ENCODE data around the gene GALNT15.

Gene GALNT15

GRCh38 chr3:16168211-16168610 is 6.3 kb upstream of the GALNT15 start:
- DNase-seq (ENCODE audit: low read depth in 2 of 2), result no peak

- no peak for DNase-seq (ENCODE audit: low read depth in 2 of 2)
Measured at GRCh38 chr3:16171009-16171408, 3.5 kb upstream of the GALNT15 start.

GRCh38 chr3:16171825-16172224 is 2.7 kb upstream of the GALNT15 start:
- no peak for DNase-seq (ENCODE audit: low read depth in 2 of 2)

- DNase-seq (ENCODE audit: low read depth in 2 of 2), result no peak
Measured at GRCh38 chr3:16173283-16174025, 1.0 kb upstream of the GALNT15 start.

- DNase-seq (ENCODE audit: low read depth in 2 of 2), result no peak
Measured at GRCh38 chr3:16174026-16174355, 489 bp upstream of the GALNT15 start.

- DNase-seq (ENCODE audit: low read depth in 2 of 2), result no peak
Measured at GRCh38 chr3:16174976-16175901, 759 bp downstream of the GALNT15 start.

- no peak for DNase-seq (ENCODE audit: low read depth in 2 of 2)
Measured at GRCh38 chr3:16176391-16177030, 2.0 kb downstream of the GALNT15 start.

- DNase-seq (ENCODE audit: low read depth in 2 of 2), result no peak
Measured at GRCh38 chr3:16177382-16177781, 2.9 kb downstream of the GALNT15 start.

GRCh38 chr3:16177962-16178627 is 3.6 kb downstream of the GALNT15 start:
- peak; percentile 45 to 48 for DNase-seq (ENCODE audit: low read depth in 2 of 2)

GRCh38 chr3:16178628-16178988 is 4.1 kb downstream of the GALNT15 start:
- no peak for DNase-seq (ENCODE audit: low read depth in 2 of 2)

GRCh38 chr3:16179261-16179660 is 4.8 kb downstream of the GALNT15 start:
- no peak for DNase-seq (ENCODE audit: low read depth in 2 of 2)

- no peak for DNase-seq (ENCODE audit: low read depth in 2 of 2)
Measured at GRCh38 chr3:16179771-16180736, 5.6 kb downstream of the GALNT15 start.

- no peak for DNase-seq (ENCODE audit: low read depth in 2 of 2)
Measured at GRCh38 chr3:16180737-16181134, 6.3 kb downstream of the GALNT15 start.

GRCh38 chr3:16181361-16181760 is 6.9 kb downstream of the GALNT15 start:
- DNase-seq (ENCODE audit: low read depth in 2 of 2), result no peak

- DNase-seq (ENCODE audit: low read depth in 2 of 2), result no peak
Measured at GRCh38 chr3:16182183-16182582, 7.7 kb downstream of the GALNT15 start.

GRCh38 chr3:16182612-16183011 is 8.1 kb downstream of the GALNT15 start:
- no peak for DNase-seq (ENCODE audit: low read depth in 2 of 2)

- no peak for DNase-seq (ENCODE audit: low read depth in 2 of 2)
Measured at GRCh38 chr3:16183082-16183481, 8.6 kb downstream of the GALNT15 start.

- no peak for DNase-seq (ENCODE audit: low read depth in 2 of 2)
Measured at GRCh38 chr3:16183601-16184270, 9.3 kb downstream of the GALNT15 start.

- no peak for DNase-seq (ENCODE audit: low read depth in 2 of 2)
Measured at GRCh38 chr3:16186086-16186485, 11.6 kb downstream of the GALNT15 start.

GRCh38 chr3:16186565-16186964 is 12.1 kb downstream of the GALNT15 start:
- no peak for DNase-seq (ENCODE audit: low read depth in 2 of 2)

Measured in stimulated activated CD8-positive, alpha-beta memory T cell treated with anti-CD3 and anti-CD28 coated beads, Interleukin-15, amount 100 ng/mL, for 48 hours (primary cell).